Kidney epithelial cell (primary cell): ENCODE measurements around the gene RNF39. TPM values are rescaled to one million over a fixed set of nuclear protein-coding genes. Genes with fewer than 3 reads are reported as not detected.

ENCODE experiments used
- DNase-seq: peaks from one replicate; pipeline ENCODE4 v3.0.0-alpha.2; 2010; ENCODE audit warnings: low read depth
- H3K27me3 ChIP-seq: 2 replicates; pipeline ENCODE4 v1.6.0; 2011; ENCODE audit warnings: low read length; ENCODE audit not compliant: control insufficient read depth, insufficient read depth
- H3K36me3 ChIP-seq: 2 replicates; pipeline ENCODE4 v1.5.1; 2011; ENCODE audit warnings: low read length; ENCODE audit not compliant: control insufficient read depth, insufficient read depth
- H3K4me3 ChIP-seq: 2 replicates; pipeline ENCODE4 v1.5.1; 2011; ENCODE audit warnings: low read depth, mild to moderate bottlenecking, control low read depth, low read length
- CTCF ChIP-seq: IDR thresholded peaks from 2 replicates; pipeline ENCODE4 v1.5.1; 2011; ENCODE audit warnings: mild to moderate bottlenecking, moderate library complexity, low read length, control low read depth, inconsistent platforms; ENCODE audit not compliant: insufficient read depth, poor library complexity, severe bottlenecking
- total RNA-seq: library from RNA; depleted of rRNA; stranded (reverse); fragments of >200 nt; gene quantifications from 2 replicates; pipeline ENCODE4 v1.2.3, GENCODE V29; 2015

RNF39 gene
- total RNA-seq, 1 donor from 2014 or later: 0.04 TPM

GRCh38 chr6:30087876-30088275, 12.3 kb upstream of the RNF39 start:
- peaks cover 11% of the 10 kb centered on the region for H3K27me3 ChIP-seq
- no peaks in the 10 kb centered on the region for H3K36me3 ChIP-seq
- DNase-seq: no peak
- TF ChIP-seq CTCF: no peak
- no peak overlapping the region for H3K4me3 ChIP-seq

GRCh38 chr6:30077218-30077617, 1.6 kb upstream of the RNF39 start:
- no peak for TF ChIP-seq CTCF
- H3K27me3 ChIP-seq: peaks cover 64% of the 10 kb centered on the region
- DNase-seq: no peak

GRCh38 chr6:30075790-30076732, 492 bp upstream of the RNF39 start:
- peaks cover 76% of the 10 kb centered on the region for H3K27me3 ChIP-seq
- no peaks in the 10 kb centered on the region for H3K36me3 ChIP-seq
- H3K4me3 ChIP-seq: no peak overlapping the region
- no peak for DNase-seq
- peak; percentile 48 for TF ChIP-seq CTCF

More at GRCh38 chr6:30077218-30077617, 1.6 kb upstream of the RNF39 start:
- H3K4me3 ChIP-seq: no peak overlapping the region
- H3K36me3 ChIP-seq: no peaks in the 10 kb centered on the region

- no peak for TF ChIP-seq CTCF
- Histone ChIP-seq H3K36me3 (no peaks in the 10 kb centered on the region), H3K27me3 (peaks cover 84% of the 10 kb centered on the region), H3K4me3 (no peak overlapping the region)
- DNase-seq: no peak
These were observed 1.1 kb downstream of the RNF39 start for GRCh38 chr6:30074331-30075093.

- H3K4me3 ChIP-seq: no peak overlapping the region
- TF ChIP-seq CTCF: no peak
- H3K36me3 ChIP-seq: no peaks in the 10 kb centered on the region
- H3K27me3 ChIP-seq: peaks cover 78% of the 10 kb centered on the region
- no peak for DNase-seq
These were observed 1.9 kb downstream of the RNF39 start for GRCh38 chr6:30073489-30074235.
